Endothelial cell of umbilical vein (primary cell): ENCODE measurements around the gene C17orf114.

ENCODE experiments used
- BruUV-seq: library from RNA; stranded (reverse); fragments of 400-500 nt; replicated peaks from 2 replicates; lab custom pipeline; 2021; lab: Mats Ljungman, UMichigan
- CTCF ChIA-PET: fragments of 300-600, 350-600 bp; sonication (Branson Sonifier 250); formaldehyde crosslinking; loops from one replicate; lab custom pipeline; 2021; ENCODE audit warnings: antibody characterized with exemption, inconsistent platforms; lab: Charles Lee
- POLR2A ChIA-PET: fragments of 300-600, 350-600 bp; sonication (Branson Sonifier 250); formaldehyde crosslinking; loops from one replicate; lab custom pipeline; 2021; ENCODE audit warnings: antibody characterized with exemption, inconsistent platforms; lab: Charles Lee
- DNase-seq: peaks from one replicate; pipeline ENCODE4 v3.0.0-alpha.2; 2011; ENCODE audit warnings: low read depth, low spot score
- FAIRE-seq: peaks from 2 replicates; lab custom pipeline; 2011; peaks lifted over from hg19 to GRCh38; lab: Jason Lieb, UNC
- H2AFZ ChIP-seq: 2 replicates; pipeline ENCODE4 v1.6.0; 2012; ENCODE audit warnings: low read depth, low read length, control low read depth, inconsistent platforms
- H3K27ac ChIP-seq: 2 replicates; pipeline ENCODE4 v1.5.1; 2011; ENCODE audit warnings: low read depth, mild to moderate bottlenecking, control low read depth, low read length, moderate library complexity; ENCODE audit not compliant: insufficient read depth
- H3K27me3 ChIP-seq, 2 experiments: 2 replicates each; pipeline versions ENCODE4 v1.6.0 to v1.6.1; 2011; ENCODE audit warnings: low read length in 2 of 2, mixed read lengths in 1 of 2; ENCODE audit not compliant: control insufficient read depth in 2 of 2, insufficient read depth in 2 of 2
- H3K36me3 ChIP-seq, 2 experiments: 2 replicates in 1 of 2; 3 replicates in 1 of 2; pipeline ENCODE4 v1.5.1; 2011; ENCODE audit warnings: low read length in 2 of 2, mild to moderate bottlenecking in 1 of 2, moderate library complexity in 1 of 2; ENCODE audit not compliant: control insufficient read depth in 2 of 2, insufficient read depth in 2 of 2; ENCODE audit errors: extremely low read depth in 1 of 2
- H3K4me1 ChIP-seq: 3 replicates; pipeline ENCODE4 v1.5.1; 2011; ENCODE audit warnings: mild to moderate bottlenecking, low read length; ENCODE audit not compliant: control insufficient read depth, insufficient read depth; ENCODE audit errors: extremely low read depth
- H3K4me2 ChIP-seq: 2 replicates; pipeline ENCODE4 v1.6.1; 2011; ENCODE audit warnings: low read length, control low read depth, mixed read lengths; ENCODE audit not compliant: insufficient read depth
- H3K4me3 ChIP-seq, 3 experiments: fragments of 200-600 bp in 1 of 3; sonication (generic), shearing (Covaris generic) in 1 of 3; replicated peaks in 1 of 3; 2 replicates each; pipeline ENCODE4 v1.5.1; 2011 to 2016; ENCODE audit warnings: control low read depth in 3 of 3, low read length in 3 of 3, mild to moderate bottlenecking in 2 of 3, inconsistent platforms in 1 of 3, low read depth in 1 of 3, moderate library complexity in 1 of 3; ENCODE audit not compliant: insufficient read depth in 1 of 3
- H3K79me2 ChIP-seq: 2 replicates; pipeline ENCODE4 v1.6.0; 2012; ENCODE audit warnings: low read length, inconsistent platforms; ENCODE audit not compliant: control insufficient read depth, insufficient read depth
- H3K9ac ChIP-seq: replicated peaks from 2 replicates; pipeline ENCODE3; 2011; ENCODE audit warnings: low read length, control low read depth; ENCODE audit not compliant: insufficient read depth; ENCODE audit errors: extremely low read depth
- H3K9me1 ChIP-seq: replicated peaks from 3 replicates; pipeline ENCODE4 v1.6.0; 2011; ENCODE audit warnings: mild to moderate bottlenecking, low read length; ENCODE audit not compliant: control insufficient read depth, insufficient read depth; ENCODE audit errors: extremely low read depth
- H3K9me3 ChIP-seq: replicated peaks from 2 replicates; pipeline ENCODE4 v1.5.1; 2012; ENCODE audit warnings: low read length, inconsistent platforms; ENCODE audit not compliant: control insufficient read depth, insufficient read depth
- H4K20me1 ChIP-seq: replicated peaks from 2 replicates; pipeline ENCODE3; 2011; ENCODE audit warnings: mild to moderate bottlenecking, low read length; ENCODE audit not compliant: control insufficient read depth, insufficient read depth; ENCODE audit errors: extremely low read depth
- CTCF ChIP-seq, 2 donors: IDR thresholded peaks; 1 replicate in 1 of 2; 2 replicates in 1 of 2; pipeline ENCODE4 v1.5.1; 2011; ENCODE audit warnings: low read length in 2 of 2, mild to moderate bottlenecking in 2 of 2, moderate library complexity in 2 of 2, control low read depth in 1 of 2, inconsistent platforms in 1 of 2, low read depth in 1 of 2; ENCODE audit not compliant: insufficient read depth in 1 of 2; ENCODE audit errors: extremely low read depth in 1 of 2
- EZH2 ChIP-seq: IDR thresholded peaks from 2 replicates; pipeline ENCODE4 v1.6.1; 2012; ENCODE audit warnings: borderline replicate concordance, low read depth, mild to moderate bottlenecking, moderate library complexity, low read length, inconsistent platforms; ENCODE audit not compliant: severe bottlenecking
- FOS ChIP-seq: IDR thresholded peaks from 2 replicates; pipeline ENCODE4 v1.6.1; 2011; ENCODE audit warnings: mild to moderate bottlenecking, low read length, moderate library complexity, borderline replicate concordance; ENCODE audit not compliant: insufficient read depth
- GATA2 ChIP-seq: IDR thresholded peaks from 2 replicates; pipeline ENCODE4 v1.7.0; 2011; ENCODE audit warnings: low read depth, mild to moderate bottlenecking, moderate library complexity, mixed read lengths, low read length; ENCODE audit not compliant: insufficient read length, insufficient read depth
- JUN ChIP-seq: IDR thresholded peaks from 2 replicates; pipeline ENCODE4 v1.6.1; 2011; ENCODE audit warnings: borderline replicate concordance, low read depth; ENCODE audit not compliant: insufficient read length, insufficient read depth
- MAX ChIP-seq: IDR thresholded peaks from 2 replicates; pipeline ENCODE4 v1.6.1; 2011; ENCODE audit not compliant: insufficient read depth, insufficient read length
- MYC ChIP-seq: IDR thresholded peaks from one replicate; pipeline ENCODE4 v1.6.1; 2011; ENCODE audit warnings: mild to moderate bottlenecking, low read depth, low read length
- POLR2A ChIP-seq: IDR thresholded peaks from 2 replicates; pipeline ENCODE4 v1.6.1; 2012; ENCODE audit warnings: low read depth, mild to moderate bottlenecking, control low read depth, low read length
- POLR2AphosphoS5 ChIP-seq: IDR thresholded peaks from 2 replicates; pipeline ENCODE4 v1.6.1; 2012; ENCODE audit warnings: low read depth, mild to moderate bottlenecking, control low read depth, low read length, moderate library complexity; ENCODE audit not compliant: insufficient read depth
- dilution Hi-C: fragments of 300-500 bp; cut with MboI; formaldehyde crosslinking; loops from one replicate; pipeline ENCODE4 v1.15.0; 2019; ENCODE audit warnings: low sequenced_read_pairs; ENCODE audit not compliant: extremely low pct_ligation_motif_present
- intact Hi-C: fragments of 100-400 bp; cut with micrococcal nuclease; formaldehyde crosslinking; loops from one replicate; pipeline ENCODE4 v1.10.0; 2022

Gene C17orf114

GRCh38 chr17:4818276-4818675 is 16.1 kb upstream of the C17orf114 start:
- dilution Hi-C loops (no loop called here), intact Hi-C loops (no loop called here)
- Histone ChIP-seq H3K79me2 (no peaks in the 10 kb centered on the region), H3K4me1 (no peaks in the 10 kb centered on the region), H2AFZ (no peak overlapping the region), H3K36me3 (peaks cover 5 to 16% of the 10 kb centered on the region in 2 experiments), H3K9me3 (no peaks in the 10 kb centered on the region), H3K9me1 (no peaks in the 10 kb centered on the region), H3K27ac (no peak overlapping the region), H3K4me3 (no peak overlapping the region), H3K4me2 (no peak overlapping the region), H3K9ac (no peak overlapping the region), H4K20me1 (no peaks in the 10 kb centered on the region), H3K27me3 (no peaks in the 10 kb centered on the region)
- ChIA-PET CTCF (no interaction called here), POLR2A (no interaction called here)
- no peak for TF ChIP-seq POLR2A
- TF ChIP-seq CTCF (IDR thresholded peaks at IDR 0.05; ENCODE audit: extremely low read depth in 1 of 2, insufficient read depth in 1 of 2, low read depth in 1 of 2, low read length in 2 of 2), result no peak
- DNase-seq (no peak), FAIRE-seq (no peak)
- no TSS peak for BruUV-seq

DNA sequence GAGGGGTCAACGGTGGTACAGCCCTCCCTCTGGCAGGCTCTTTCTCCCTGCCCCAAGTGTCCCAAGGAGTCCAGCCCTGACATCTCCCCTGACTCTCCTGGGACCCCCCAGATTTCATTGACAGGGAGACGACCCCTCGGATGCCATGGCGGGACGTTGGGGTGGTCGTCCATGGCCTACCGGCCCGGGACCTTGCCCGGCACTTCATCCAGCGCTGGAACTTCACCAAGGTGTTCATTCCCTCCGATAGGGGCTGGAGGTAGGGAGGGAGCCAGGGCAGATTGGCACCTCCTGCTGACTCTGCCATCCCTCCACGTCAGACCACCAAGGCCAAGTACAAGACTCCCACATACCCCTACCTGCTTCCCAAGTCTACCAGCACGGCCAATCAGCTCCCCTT is 14.7 kb upstream of the C17orf114 start:
- H3K4me3 ChIP-seq, result no peak overlapping the region
- dilution Hi-C loops, result no loop called here
- H3K9ac ChIP-seq, result no peak overlapping the region
- FAIRE-seq (no peak), DNase-seq (no peak)
- H4K20me1 ChIP-seq, result no peaks in the 10 kb centered on the region
- H3K27me3 ChIP-seq, result no peaks in the 10 kb centered on the region
- H3K79me2 ChIP-seq, result no peaks in the 10 kb centered on the region
- no TSS peak for BruUV-seq
- H3K9me1 ChIP-seq, result no peaks in the 10 kb centered on the region
- POLR2A ChIA-PET, result no interaction called here
- H3K36me3 ChIP-seq, result peaks cover 5 to 16% of the 10 kb centered on the region in 2 experiments
- H3K27ac ChIP-seq, result no peak overlapping the region
- no peak overlapping the region for H2AFZ ChIP-seq
- TF ChIP-seq GATA2, result no peak
- TF ChIP-seq JUN, result no peak
- no peak for TF ChIP-seq POLR2AphosphoS5
- no peak for TF ChIP-seq CTCF (IDR thresholded peaks at IDR 0.05; ENCODE audit: extremely low read depth in 1 of 2, insufficient read depth in 1 of 2, low read depth in 1 of 2, low read length in 2 of 2)
- TF ChIP-seq MYC, result no peak
- TF ChIP-seq FOS, result no peak
- TF ChIP-seq POLR2A, result no peak
- TF ChIP-seq EZH2, result no peak
- TF ChIP-seq MAX, result no peak
- CTCF ChIA-PET, result interaction anchor here (2.0 to 2.8 kb wide), 2 partner anchors 27 to 64 kb away, joined by 4 to 7 read pairs; no protein-coding TSS in a partner anchor
- H3K9me3 ChIP-seq, result no peaks in the 10 kb centered on the region
- intact Hi-C loops, result no loop called here
- H3K4me2 ChIP-seq, result no peak overlapping the region
- H3K4me1 ChIP-seq, result no peaks in the 10 kb centered on the region
